Esophagus muscularis mucosa (tissue), 4 donors: ENCODE results near the gene TOLLIP.

Experiments used
- CTCF ChIP-seq, 3 experiments: fragments of 200-600 bp in 2 of 3; fragments of 450-650 bp in 1 of 3; sonication (generic) in 2 of 3; IDR thresholded peaks; one replicate each; pipeline ENCODE4 v1.5.1; 2017 to 2019; ENCODE audit warnings: antibody characterized with exemption in 3 of 3, mild to moderate bottlenecking in 2 of 3, moderate library complexity in 1 of 3
- EP300 ChIP-seq: sonication (generic); formaldehyde crosslinking; IDR thresholded peaks from one replicate; pipeline ENCODE4 v1.6.1; 2017; ENCODE audit warnings: antibody characterized with exemption
- POLR2A ChIP-seq: fragments of 450-650 bp; IDR thresholded peaks from one replicate; pipeline ENCODE4 v1.6.1; 2017; ENCODE audit warnings: antibody characterized with exemption, moderate library complexity, mild to moderate bottlenecking, low read depth

- TF ChIP-seq CTCF (IDR thresholded peaks at IDR 0.05) (no peak), EP300 (no peak), POLR2A (no peak)
Observed at GRCh38 chr11:1281326-1281973, 28.0 kb downstream of the TOLLIP start.
